ENCODE measurements around the gene THOC6. TPM values are rescaled to one million over a fixed set of nuclear protein-coding genes. Genes with fewer than 3 reads are reported as not detected.
"Not testable (repeated sequence)": the region's sequence is repeated elsewhere in the genome, so short reads cannot be mapped to it uniquely, and the experiment has no call there.

Gene THOC6
- total RNA-seq, 4 donors from 2014 or later: 15.7 to 33.9 (median 26.7) TPM

GRCh38 chr16:3075523-3075915, 51.7 kb downstream of the THOC6 start:
- DNase-seq (ENCODE audit: low spot score) (no peak), ATAC-seq (ENCODE audit: low FRiP score) (peak; percentile 23)
- TF ChIP-seq CTCF (IDR thresholded peaks at IDR 0.05): no peak

GRCh38 chr16:3075946-3076345, 52.1 kb downstream of the THOC6 start:
- not testable (repeated sequence) for ATAC-seq (ENCODE audit: low FRiP score); DNase-seq (ENCODE audit: low spot score)

GRCh38 chr16:3076577-3076976, 52.7 kb downstream of the THOC6 start:
- no peak for TF ChIP-seq CTCF (IDR thresholded peaks at IDR 0.05)
- ATAC-seq (ENCODE audit: low FRiP score): no peak
- no peak for DNase-seq (ENCODE audit: low spot score)

Small RNA genes within 50 kb of the gene (small RNA-seq; reads per million reads assigned to genes)
- 0.39 reads per million for gene LINC00514

Other genes starting within 250 kb of the THOC6 start
- gene ELOB, start 246.8 kb upstream of the THOC6 start, total RNA-seq: 100 to 1,000 TPM; 181 to 341 (median 323) TPM
- not detected for gene PRSS33, start 236.5 kb upstream of the THOC6 start, total RNA-seq
- not detected for gene PRSS41, start 225.6 kb upstream of the THOC6 start, total RNA-seq
- 1 to 10 TPM in 1 of 4 donors, under 1 TPM in 1, not detected in 2; 0.65 to 1.0 TPM for gene PRSS21, start 206.8 kb upstream of the THOC6 start, total RNA-seq
- 1 to 10 TPM in 1 of 4 donors, not detected in 3; 1.0 TPM for gene ZG16B, start 193.7 kb upstream of the THOC6 start, total RNA-seq
- gene PRSS22, start 165.9 kb upstream of the THOC6 start, total RNA-seq: not detected
- gene FLYWCH2, start 140.8 kb upstream of the THOC6 start, total RNA-seq: 10 to 100 TPM; 22.1 to 78.7 (median 37.3) TPM
- 10 to 100 TPM; 14.8 to 45.6 (median 26.6) TPM for gene FLYWCH1, start 112.1 kb upstream of the THOC6 start, total RNA-seq
- gene KREMEN2, start 59.8 kb upstream of the THOC6 start, total RNA-seq: not detected
- 1 to 10 TPM; 1.9 to 6.8 (median 3.5) TPM for gene PAQR4, start 54.7 kb upstream of the THOC6 start, total RNA-seq
- gene PKMYT1, start 43.6 kb upstream of the THOC6 start, total RNA-seq: 1 to 10 TPM in 1 of 4 donors, under 1 TPM in 2, not detected in 1; 0.25 to 1.7 (median 0.79) TPM
- under 1 TPM in 2 of 4 donors, not detected in 2; 0.24 to 0.63 TPM for gene CLDN9, start 11.1 kb upstream of the THOC6 start, total RNA-seq
- gene CLDN6, start 5.9 kb upstream of the THOC6 start, total RNA-seq: not detected
- gene TNFRSF12A, start 3.7 kb upstream of the THOC6 start, total RNA-seq: 100 to 1,000 TPM in 2 of 4 donors, 10 to 100 TPM in 1, 1 to 10 TPM in 1; 9.0 to 465 (median 94.3) TPM
- gene HCFC1R1, start 93 bp upstream of the THOC6 start, total RNA-seq: 10 to 100 TPM in 3 of 4 donors, 1 to 10 TPM in 1; 8.5 to 20.6 (median 13.1) TPM
- under 1 TPM in 1 of 4 donors, not detected in 3; 0.47 TPM for gene BICDL2, start 12.9 kb downstream of the THOC6 start, total RNA-seq
- 10 to 100 TPM in 1 of 4 donors, 1 to 10 TPM in 3; 1.2 to 38.8 (median 2.2) TPM for gene MMP25, start 22.5 kb downstream of the THOC6 start, total RNA-seq
- gene IL32, start 41.6 kb downstream of the THOC6 start, total RNA-seq: 10 to 100 TPM; 16.5 to 73.0 (median 25.6) TPM
- under 1 TPM in 1 of 4 donors, not detected in 3; 0.28 TPM for gene ZSCAN10, start 75.3 kb downstream of the THOC6 start, total RNA-seq
- gene ZNF205, start 88.6 kb downstream of the THOC6 start, total RNA-seq: 10 to 100 TPM in 2 of 4 donors, 1 to 10 TPM in 2; 7.1 to 16.1 (median 9.7) TPM
- gene ZNF213, start 111.0 kb downstream of the THOC6 start, total RNA-seq: 1 to 10 TPM; 1.8 to 4.1 (median 3.6) TPM
- gene OR1F1, start 164.2 kb downstream of the THOC6 start, total RNA-seq: not detected
- gene ZNF200, start 211.1 kb downstream of the THOC6 start, total RNA-seq: 10 to 100 TPM in 2 of 4 donors, 1 to 10 TPM in 2; 4.3 to 12.6 (median 8.7) TPM
- 10 to 100 TPM in 1 of 4 donors, 1 to 10 TPM in 3; 2.7 to 25.4 (median 4.2) TPM for gene MEFV, start 232.6 kb downstream of the THOC6 start, total RNA-seq